Brain pericyte (primary cell): Measurements from ENCODE around the gene DPYSL5.

Experiments
- DNase-seq: peaks from one replicate; pipeline ENCODE4 v3.0.0-alpha.2; 2012; ENCODE audit warnings: low read depth, low spot score

The DPYSL5 gene

GRCh38 chr2:26964446-26965130, 116.7 kb downstream of the DPYSL5 start:
- DNase-seq: no peak

GRCh38 chr2:26968001-26968400, 120.1 kb downstream of the DPYSL5 start:
- no peak for DNase-seq

- DNase-seq: no peak
Observed at GRCh38 chr2:26969077-26969844, 121.3 kb downstream of the DPYSL5 start.

- DNase-seq: no peak
Observed at GRCh38 chr2:26970244-26970927, 122.5 kb downstream of the DPYSL5 start, which contains the start of gene MAPRE3. Gene MAPRE3, plus strand, starts transcription at chr2:26970637. Its CDS starts 51,582 bp downstream, at chr2:27022219.

GRCh38 chr2:26970928-26971627, 123.1 kb downstream of the DPYSL5 start:
- DNase-seq: no peak

- no peak for DNase-seq
Observed at GRCh38 chr2:26971911-26972786, 124.2 kb downstream of the DPYSL5 start.

- no peak for DNase-seq
Observed at GRCh38 chr2:26974352-26974751, 126.4 kb downstream of the DPYSL5 start.

- no peak for DNase-seq
Observed at GRCh38 chr2:26975102-26975501, 127.2 kb downstream of the DPYSL5 start.

- DNase-seq: no peak
Observed at GRCh38 chr2:26975656-26976055, 127.7 kb downstream of the DPYSL5 start.

- DNase-seq: no peak
Observed at GRCh38 chr2:26976237-26976636, 128.3 kb downstream of the DPYSL5 start.

- DNase-seq: no peak
Observed at GRCh38 chr2:26977012-26977411, 129.1 kb downstream of the DPYSL5 start.

- DNase-seq: no peak
Observed at GRCh38 chr2:26978061-26978596, 130.2 kb downstream of the DPYSL5 start.

GRCh38 chr2:26979741-26980140, 131.8 kb downstream of the DPYSL5 start:
- no peak for DNase-seq

- DNase-seq: no peak
Observed at GRCh38 chr2:26980971-26981370, 133.0 kb downstream of the DPYSL5 start.

- no peak for DNase-seq
Observed at GRCh38 chr2:26982102-26982742, 134.3 kb downstream of the DPYSL5 start.

- no peak for DNase-seq
Observed at GRCh38 chr2:26983746-26984145, 135.8 kb downstream of the DPYSL5 start.

- no peak for DNase-seq
Observed at GRCh38 chr2:26985807-26986206, 137.9 kb downstream of the DPYSL5 start.

- DNase-seq: no peak
Observed at GRCh38 chr2:26986576-26986975, 138.6 kb downstream of the DPYSL5 start.

- no peak for DNase-seq
Observed at GRCh38 chr2:26988058-26988860, 140.3 kb downstream of the DPYSL5 start.
